HepG2 (cell line): ENCODE measurements around the gene SLC25A48.
"Not testable (repeated sequence)": the region's sequence is repeated elsewhere in the genome, so short reads cannot be mapped to it uniquely, and the experiment has no call there.

Experiments used
- ASH2L ChIP-seq: fragments of 300-600, 200-600 bp; sonication (generic); IDR thresholded peaks from 2 replicates; pipeline ENCODE4 v1.7.0; 2017; ENCODE audit warnings: low read depth, mild to moderate bottlenecking, moderate library complexity, mixed read lengths, low read length; ENCODE audit not compliant: insufficient read length
- E2F1 ChIP-seq: sonication (generic); formaldehyde crosslinking; IDR thresholded peaks from 2 replicates; pipeline ENCODE4 v1.5.0; 2020; ENCODE audit warnings: missing genetic modification reagents
- ESRRA ChIP-seq: sonication (generic); formaldehyde crosslinking; IDR thresholded peaks from 2 replicates; pipeline ENCODE4 v1.5.1; 2020; ENCODE audit warnings: mild to moderate bottlenecking, low read depth, missing genetic modification reagents
- FOXA1 ChIP-seq, 2 experiments: fragments of 450-650 bp in 1 of 2; sonication (generic) in 1 of 2; formaldehyde crosslinking in 1 of 2; IDR thresholded peaks; 2 replicates each; pipeline versions ENCODE4 v1.4.0 to v1.6.1; 2016 to 2020; ENCODE audit warnings: missing genetic modification reagents in 1 of 2
- POLR2A ChIP-seq, 2 experiments: IDR thresholded peaks; 2 replicates each; pipeline ENCODE4 v1.6.1; 2011; ENCODE audit warnings: low read depth in 2 of 2, low read length in 2 of 2, mild to moderate bottlenecking in 1 of 2, moderate library complexity in 1 of 2; ENCODE audit not compliant: insufficient read depth in 1 of 2
- POLR2AphosphoS5 ChIP-seq: IDR thresholded peaks from 2 replicates; pipeline ENCODE4 v1.6.1; 2012; ENCODE audit warnings: low read depth, low read length
- RFX5 ChIP-seq: IDR thresholded peaks from 2 replicates; pipeline ENCODE4 v1.6.1; 2011; ENCODE audit warnings: low read depth, low read length, improper control_type of control experiment
- SRSF1 ChIP-seq: fragments of 200-400 bp; formaldehyde crosslinking; optimal IDR thresholded peaks from 2 replicates; pipeline ENCODE3; 2017; ENCODE audit warnings: mild to moderate bottlenecking, low read depth, low read length, moderate library complexity
- TEAD3 ChIP-seq: optimal IDR thresholded peaks from 2 replicates; pipeline ENCODE3; 2016; ENCODE audit warnings: borderline replicate concordance
- ZNF556 ChIP-seq: sonication (generic); formaldehyde crosslinking; IDR thresholded peaks from 2 replicates; pipeline ENCODE4 v1.4.0; 2020; ENCODE audit warnings: mild to moderate bottlenecking, missing genetic modification reagents, borderline replicate concordance
- ZNF773 ChIP-seq: sonication (generic); formaldehyde crosslinking; IDR thresholded peaks from 2 replicates; pipeline ENCODE4 v1.4.0; 2020; ENCODE audit warnings: missing genetic modification reagents, borderline replicate concordance
- ZSCAN31 ChIP-seq: sonication (generic); formaldehyde crosslinking; IDR thresholded peaks from 2 replicates; pipeline ENCODE4 v1.5.0; 2020; ENCODE audit warnings: low read depth, mild to moderate bottlenecking, missing genetic modification reagents

- TF ChIP-seq TEAD3; POLR2AphosphoS5; ESRRA (CRISPR knock-in tag); ZNF773 (CRISPR knock-in tag); ZSCAN31 (CRISPR knock-in tag); ZNF556 (CRISPR knock-in tag); SRSF1; POLR2A (IDR thresholded peaks at IDR 0.05; ENCODE audit: insufficient read depth in 1 of 2, low read depth in 2 of 2, low read length in 2 of 2); ASH2L; RFX5; FOXA1 (IDR thresholded peaks at IDR 0.05); FOXA1 (CRISPR knock-in tag; IDR thresholded peaks at IDR 0.05); E2F1 (CRISPR knock-in tag): not testable (repeated sequence)
These were observed 24.7 kb downstream of the SLC25A48 start for GRCh38 chr5:135859186-135859585.
